ENCODE results near the gene GPR27. TPM values are rescaled to one million over a fixed set of nuclear protein-coding genes. Genes with fewer than 3 reads are reported as not detected.

The GPR27 gene, protein sequence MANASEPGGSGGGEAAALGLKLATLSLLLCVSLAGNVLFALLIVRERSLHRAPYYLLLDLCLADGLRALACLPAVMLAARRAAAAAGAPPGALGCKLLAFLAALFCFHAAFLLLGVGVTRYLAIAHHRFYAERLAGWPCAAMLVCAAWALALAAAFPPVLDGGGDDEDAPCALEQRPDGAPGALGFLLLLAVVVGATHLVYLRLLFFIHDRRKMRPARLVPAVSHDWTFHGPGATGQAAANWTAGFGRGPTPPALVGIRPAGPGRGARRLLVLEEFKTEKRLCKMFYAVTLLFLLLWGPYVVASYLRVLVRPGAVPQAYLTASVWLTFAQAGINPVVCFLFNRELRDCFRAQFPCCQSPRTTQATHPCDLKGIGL
- total RNA-seq (2022; extraction: Qiagen RNA extraction): 2.3 to 3.4 TPM (median 2.7 TPM) in 5 replicates

DNA sequence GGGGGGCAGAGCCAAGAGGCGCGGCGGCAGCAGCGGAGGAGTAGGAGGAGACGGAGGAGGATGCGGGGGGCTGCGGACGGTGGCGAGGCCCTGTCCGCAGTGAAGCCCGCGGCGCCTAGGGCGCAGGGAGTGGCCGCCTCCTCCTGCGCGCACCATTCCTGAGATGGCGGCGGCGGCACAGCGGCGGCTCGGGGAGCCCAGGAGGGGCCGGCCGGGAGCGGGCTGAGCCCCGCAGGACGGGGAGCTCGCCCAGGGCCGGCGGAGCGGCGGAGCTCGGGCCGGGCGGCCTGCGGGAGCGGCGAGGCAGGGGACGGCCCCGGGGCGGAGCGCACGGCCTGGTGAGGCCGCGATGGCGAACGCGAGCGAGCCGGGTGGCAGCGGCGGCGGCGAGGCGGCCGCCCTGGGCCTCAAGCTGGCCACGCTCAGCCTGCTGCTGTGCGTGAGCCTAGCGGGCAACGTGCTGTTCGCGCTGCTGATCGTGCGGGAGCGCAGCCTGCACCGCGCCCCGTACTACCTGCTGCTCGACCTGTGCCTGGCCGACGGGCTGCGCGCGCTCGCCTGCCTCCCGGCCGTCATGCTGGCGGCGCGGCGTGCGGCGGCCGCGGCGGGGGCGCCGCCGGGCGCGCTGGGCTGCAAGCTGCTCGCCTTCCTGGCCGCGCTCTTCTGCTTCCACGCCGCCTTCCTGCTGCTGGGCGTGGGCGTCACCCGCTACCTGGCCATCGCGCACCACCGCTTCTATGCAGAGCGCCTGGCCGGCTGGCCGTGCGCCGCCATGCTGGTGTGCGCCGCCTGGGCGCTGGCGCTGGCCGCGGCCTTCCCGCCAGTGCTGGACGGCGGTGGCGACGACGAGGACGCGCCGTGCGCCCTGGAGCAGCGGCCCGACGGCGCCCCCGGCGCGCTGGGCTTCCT is at the start of gene GPR27:
TSS of gene GPR27 (plus strand) at position 155 of the 909 bp plus-strand sequence. CDS start at position 350, 195 bp downstream.

DNA sequence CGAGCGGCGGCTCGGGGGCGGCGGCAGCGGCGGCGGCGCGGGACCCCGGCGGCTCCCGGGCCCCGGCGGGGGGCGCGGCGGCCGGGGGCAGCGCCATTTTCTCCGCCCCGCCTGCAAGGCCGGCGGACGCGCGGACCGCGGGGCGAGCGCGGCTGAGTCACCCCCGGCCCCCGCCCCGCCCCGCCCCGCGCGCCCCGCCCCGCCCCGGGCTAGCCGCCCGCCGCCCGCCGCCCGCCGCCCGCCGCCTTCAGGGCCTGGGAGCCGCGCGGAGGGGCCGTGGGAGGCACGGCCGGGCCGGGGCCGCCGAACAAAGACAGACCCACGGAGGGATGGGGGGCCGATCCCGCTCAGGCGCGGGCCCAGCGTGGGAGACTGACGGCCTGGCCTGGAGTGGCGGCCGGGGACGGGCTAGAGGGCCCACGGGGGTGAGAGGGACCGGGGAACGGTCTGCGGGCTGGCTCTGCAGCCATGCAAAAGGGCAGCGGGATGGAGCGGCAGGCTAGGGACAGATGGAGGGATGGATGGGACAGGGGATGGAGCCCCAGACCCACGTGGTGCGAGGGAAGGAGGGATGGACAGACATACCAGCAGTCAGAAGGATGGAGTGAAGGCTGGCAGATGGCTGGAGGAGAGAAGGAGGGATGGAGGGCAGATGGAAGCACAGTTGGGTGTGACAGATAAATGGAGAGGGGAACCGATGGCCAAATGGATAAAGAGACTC is 28.2 kb upstream of the GPR27 start, which contains the start of gene EIF4E3:
TSS of gene EIF4E3 (minus strand) at position 132 of the 721 bp plus-strand sequence. CDS start at position 97, 35 bp downstream.

DNA sequence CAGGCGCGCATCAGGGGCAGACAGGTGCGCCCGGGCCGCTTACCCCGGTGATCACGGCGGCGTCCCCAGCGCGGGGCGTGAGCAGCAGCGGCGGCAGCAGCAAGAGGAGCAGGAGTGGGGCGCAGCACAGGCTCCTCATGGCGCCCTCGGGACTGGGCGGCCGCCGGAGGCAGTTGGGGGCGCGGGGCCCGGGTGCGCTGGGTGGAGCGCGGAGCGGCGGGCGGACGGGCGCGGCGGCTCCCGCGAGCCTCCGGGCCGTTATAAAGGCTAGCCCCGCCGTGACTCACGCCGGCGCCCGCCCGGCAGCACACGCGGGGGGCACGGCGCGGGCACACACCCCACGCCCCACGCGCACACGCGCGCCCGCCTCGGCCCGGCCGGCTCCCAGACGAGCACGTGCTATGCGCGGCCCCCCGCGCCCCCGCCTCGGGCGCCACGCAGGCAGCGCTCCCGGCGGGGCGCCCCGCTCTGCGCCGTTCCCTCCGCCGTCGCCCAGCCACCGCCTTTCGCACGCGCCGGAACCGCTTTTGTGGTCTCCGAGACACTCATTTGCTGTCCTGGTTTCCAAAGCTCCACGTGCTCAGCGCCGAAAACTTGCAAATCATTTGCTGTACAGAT is 31.4 kb downstream of the GPR27 start, which contains the start of gene PROK2:
TSS of gene PROK2 (minus strand) at position 235 of the 618 bp plus-strand sequence. CDS start at position 139, 96 bp downstream.

Other genes with a start within 250 kb of the GPR27 start
- 7.8 to 13.4 TPM (median 11.3 TPM) in 5 replicates for gene FOXP1, start 170.1 kb upstream of the GPR27 start, total RNA-seq (2022; extraction: Qiagen RNA extraction)
- gene EIF4E3, start 28.5 kb upstream of the GPR27 start, total RNA-seq (2022; extraction: Qiagen RNA extraction): 3.6 to 5.2 TPM (median 4.7 TPM) in 5 replicates
- not detected in 5 replicates for gene PROK2, start 31.3 kb downstream of the GPR27 start, total RNA-seq (2022; extraction: Qiagen RNA extraction)